HEK293 (cell line): ENCODE results near the gene PAX1.

ENCODE experiments used
- CTCF ChIA-PET: fragments of 350-600 bp; formaldehyde crosslinking; extraction: SDS; loops from one replicate; lab custom pipeline; 2021; ENCODE audit warnings: antibody characterized with exemption; lab: Yijun Ruan, JAX
- POLR2A ChIA-PET: fragments of 300-600 bp; formaldehyde crosslinking; extraction: SDS; loops from one replicate; lab custom pipeline; 2020; ENCODE audit warnings: antibody characterized with exemption, inconsistent platforms; lab: Yijun Ruan, JAX
- H3K27ac ChIP-seq: fragments of 200-500 bp; sonication (Bioruptor generic); 2 replicates; pipeline ENCODE4 v1.5.1; 2014; ENCODE audit warnings: low read depth, low read length, control low read depth, inconsistent platforms; ENCODE audit errors: extremely low read depth
- H3K36me3 ChIP-seq, 2 experiments: fragments of 200-500 bp in 1 of 2; sonication (Bioruptor generic) in 1 of 2; 1 replicate in 1 of 2; 2 replicates in 1 of 2; pipeline ENCODE4 v1.5.1; 2014 to 2017; ENCODE audit warnings: inconsistent platforms in 2 of 2, low read length in 2 of 2; ENCODE audit not compliant: control insufficient read depth in 2 of 2, insufficient read depth in 1 of 2
- H3K4me1 ChIP-seq: fragments of 200-500 bp; sonication (Bioruptor generic); 2 replicates; pipeline ENCODE4 v1.5.1; 2014; ENCODE audit warnings: mild to moderate bottlenecking, low read length, inconsistent platforms; ENCODE audit not compliant: control insufficient read depth, insufficient read depth
- H3K4me3 ChIP-seq: 2 replicates; pipeline ENCODE4 v1.5.1; 2011; ENCODE audit warnings: low read depth, mild to moderate bottlenecking, control low read depth, low read length, moderate library complexity
- H3K9me3 ChIP-seq: fragments of 200-500 bp; sonication (Bioruptor generic); 2 replicates; pipeline ENCODE4 v1.5.1; 2014; ENCODE audit warnings: low read depth, low read length, inconsistent platforms; ENCODE audit not compliant: control insufficient read depth, insufficient read depth
- KLF8 ChIP-seq: fragments of 450-650 bp; formaldehyde crosslinking; IDR thresholded peaks from 2 replicates; pipeline ENCODE4 v1.5.1; 2016; ENCODE audit warnings: missing biosample characterization, missing genetic modification characterization
- SCRT2 ChIP-seq: fragments of 450-650 bp; formaldehyde crosslinking; IDR thresholded peaks from 2 replicates; pipeline ENCODE4 v1.5.1; 2016; ENCODE audit warnings: missing biosample characterization, missing genetic modification characterization
- YY1 ChIP-seq: fragments of 450-650 bp; formaldehyde crosslinking; IDR thresholded peaks from 2 replicates; pipeline ENCODE4 v1.5.1; 2018; ENCODE audit warnings: missing biosample characterization, missing genetic modification characterization
- ZFP69B ChIP-seq: fragments of 450-650 bp; formaldehyde crosslinking; IDR thresholded peaks from 2 replicates; pipeline ENCODE4 v1.5.1; 2016; ENCODE audit warnings: missing biosample characterization, missing genetic modification characterization
- ZNF157 ChIP-seq: fragments of 450-650 bp; formaldehyde crosslinking; IDR thresholded peaks from 2 replicates; pipeline ENCODE4 v1.5.1; 2016; ENCODE audit warnings: missing biosample characterization, missing genetic modification characterization
- ZNF184 ChIP-seq: fragments of 450-650 bp; IDR thresholded peaks from 2 replicates; pipeline ENCODE4 v1.5.1; 2018; ENCODE audit warnings: missing biosample characterization, mild to moderate bottlenecking, missing genetic modification characterization
- ZNF311 ChIP-seq: fragments of 450-650 bp; formaldehyde crosslinking; IDR thresholded peaks from 2 replicates; pipeline ENCODE4 v1.5.1; 2017; ENCODE audit warnings: missing biosample characterization, missing genetic modification characterization, borderline replicate concordance
- ZNF354C ChIP-seq: fragments of 450-650 bp; formaldehyde crosslinking; IDR thresholded peaks from 2 replicates; pipeline ENCODE4 v1.5.1; 2016; ENCODE audit warnings: missing biosample characterization, missing genetic modification characterization, low read depth, borderline replicate concordance
- ZNF473 ChIP-seq: fragments of 450-650 bp; formaldehyde crosslinking; IDR thresholded peaks from 2 replicates; pipeline ENCODE4 v1.5.1; 2017; ENCODE audit warnings: missing biosample characterization, missing genetic modification characterization
- ZNF521 ChIP-seq: fragments of 450-650 bp; formaldehyde crosslinking; IDR thresholded peaks from 2 replicates; pipeline ENCODE4 v1.5.1; 2017; ENCODE audit warnings: missing biosample characterization, mild to moderate bottlenecking, missing genetic modification characterization
- ZNF560 ChIP-seq: fragments of 450-650 bp; formaldehyde crosslinking; IDR thresholded peaks from 2 replicates; pipeline ENCODE4 v1.5.1; 2017; ENCODE audit warnings: missing biosample characterization, missing genetic modification characterization, borderline replicate concordance
- ZNF626 ChIP-seq: fragments of 450-650 bp; sonication (Bioruptor Pico); formaldehyde crosslinking; IDR thresholded peaks from 2 replicates; pipeline ENCODE4 v1.5.1; 2018; ENCODE audit warnings: missing biosample characterization, missing genetic modification characterization, inconsistent platforms
- ZNF660 ChIP-seq: fragments of 450-650 bp; IDR thresholded peaks from 2 replicates; pipeline ENCODE4 v1.5.1; 2018; ENCODE audit warnings: missing biosample characterization, mild to moderate bottlenecking, missing genetic modification characterization
- ZNF664 ChIP-seq: fragments of 450-650 bp; formaldehyde crosslinking; IDR thresholded peaks from 2 replicates; pipeline ENCODE4 v1.5.1; 2016; ENCODE audit warnings: missing biosample characterization, missing genetic modification characterization
- ZNF707 ChIP-seq: fragments of 450-650 bp; formaldehyde crosslinking; IDR thresholded peaks from 2 replicates; pipeline ENCODE4 v1.5.1; 2016; ENCODE audit warnings: missing biosample characterization, missing genetic modification characterization
- TF ChIP-seq, protein P1 (sequence below): fragments of 450-650 bp; formaldehyde crosslinking; IDR thresholded peaks from 2 replicates; pipeline ENCODE4 v1.5.1; 2016; ENCODE audit warnings: missing biosample characterization, missing genetic modification characterization
- TF ChIP-seq, protein P2 (sequence below): fragments of 450-650 bp; formaldehyde crosslinking; IDR thresholded peaks from 2 replicates; pipeline ENCODE4 v1.5.1; 2017; ENCODE audit warnings: missing biosample characterization, missing genetic modification characterization
- TF ChIP-seq, protein P3 (sequence below): fragments of 450-650 bp; formaldehyde crosslinking; IDR thresholded peaks from 2 replicates; pipeline ENCODE4 v1.5.1; 2016; ENCODE audit warnings: missing biosample characterization, missing genetic modification characterization
- TF ChIP-seq, protein P4 (sequence below): fragments of 450-650 bp; formaldehyde crosslinking; IDR thresholded peaks from 2 replicates; pipeline ENCODE4 v1.5.1; 2016; ENCODE audit warnings: missing biosample characterization, missing genetic modification characterization, low read depth
- TF ChIP-seq, protein P5 (sequence below): fragments of 450-650 bp; formaldehyde crosslinking; IDR thresholded peaks from 2 replicates; pipeline ENCODE4 v1.5.1; 2016; ENCODE audit warnings: missing biosample characterization, missing genetic modification characterization

Gene PAX1

DNA sequence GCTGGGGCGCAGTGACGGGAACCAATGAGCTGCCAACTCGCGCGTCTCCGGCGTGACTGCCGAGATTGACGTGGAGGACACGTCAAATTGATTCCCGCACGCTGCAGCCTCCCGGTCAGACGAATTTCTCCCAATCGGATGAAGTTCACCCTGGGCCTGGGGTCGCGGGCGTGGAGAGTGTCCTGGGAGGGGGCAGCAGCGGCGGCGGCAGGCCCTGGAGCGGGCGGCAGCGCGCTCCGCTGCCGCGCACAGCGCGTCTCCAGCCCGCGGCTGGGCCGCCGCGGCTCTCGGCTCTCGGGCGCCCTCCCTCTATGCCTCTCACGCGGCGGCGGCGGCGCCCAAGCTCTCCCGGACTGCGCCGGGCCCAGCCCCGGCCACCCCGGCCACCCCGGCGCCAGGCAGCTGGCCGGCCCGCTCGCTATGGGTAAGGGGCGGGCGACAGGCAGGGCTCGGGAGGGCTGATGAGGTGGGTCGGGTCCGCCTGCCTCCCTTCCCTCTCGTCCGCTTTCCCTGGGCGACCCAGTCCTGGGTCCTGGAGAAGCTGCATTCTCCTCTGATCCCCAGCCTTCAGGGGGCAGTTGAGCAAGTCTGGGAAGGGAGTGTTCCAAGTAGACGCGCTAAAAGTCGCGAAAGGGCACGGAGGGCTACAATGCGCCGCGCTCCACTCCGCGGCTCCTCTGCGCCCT, at the start of gene PAX1 (continued):
- no peak for TF ChIP-seq ZNF626 (tag by site-specific recombination)
- no peak for TF ChIP-seq ZNF707 (tag by site-specific recombination)
- TF ChIP-seq, protein P1, sequence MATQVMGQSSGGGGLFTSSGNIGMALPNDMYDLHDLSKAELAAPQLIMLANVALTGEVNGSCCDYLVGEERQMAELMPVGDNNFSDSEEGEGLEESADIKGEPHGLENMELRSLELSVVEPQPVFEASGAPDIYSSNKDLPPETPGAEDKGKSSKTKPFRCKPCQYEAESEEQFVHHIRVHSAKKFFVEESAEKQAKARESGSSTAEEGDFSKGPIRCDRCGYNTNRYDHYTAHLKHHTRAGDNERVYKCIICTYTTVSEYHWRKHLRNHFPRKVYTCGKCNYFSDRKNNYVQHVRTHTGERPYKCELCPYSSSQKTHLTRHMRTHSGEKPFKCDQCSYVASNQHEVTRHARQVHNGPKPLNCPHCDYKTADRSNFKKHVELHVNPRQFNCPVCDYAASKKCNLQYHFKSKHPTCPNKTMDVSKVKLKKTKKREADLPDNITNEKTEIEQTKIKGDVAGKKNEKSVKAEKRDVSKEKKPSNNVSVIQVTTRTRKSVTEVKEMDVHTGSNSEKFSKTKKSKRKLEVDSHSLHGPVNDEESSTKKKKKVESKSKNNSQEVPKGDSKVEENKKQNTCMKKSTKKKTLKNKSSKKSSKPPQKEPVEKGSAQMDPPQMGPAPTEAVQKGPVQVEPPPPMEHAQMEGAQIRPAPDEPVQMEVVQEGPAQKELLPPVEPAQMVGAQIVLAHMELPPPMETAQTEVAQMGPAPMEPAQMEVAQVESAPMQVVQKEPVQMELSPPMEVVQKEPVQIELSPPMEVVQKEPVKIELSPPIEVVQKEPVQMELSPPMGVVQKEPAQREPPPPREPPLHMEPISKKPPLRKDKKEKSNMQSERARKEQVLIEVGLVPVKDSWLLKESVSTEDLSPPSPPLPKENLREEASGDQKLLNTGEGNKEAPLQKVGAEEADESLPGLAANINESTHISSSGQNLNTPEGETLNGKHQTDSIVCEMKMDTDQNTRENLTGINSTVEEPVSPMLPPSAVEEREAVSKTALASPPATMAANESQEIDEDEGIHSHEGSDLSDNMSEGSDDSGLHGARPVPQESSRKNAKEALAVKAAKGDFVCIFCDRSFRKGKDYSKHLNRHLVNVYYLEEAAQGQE: no peak

DNA sequence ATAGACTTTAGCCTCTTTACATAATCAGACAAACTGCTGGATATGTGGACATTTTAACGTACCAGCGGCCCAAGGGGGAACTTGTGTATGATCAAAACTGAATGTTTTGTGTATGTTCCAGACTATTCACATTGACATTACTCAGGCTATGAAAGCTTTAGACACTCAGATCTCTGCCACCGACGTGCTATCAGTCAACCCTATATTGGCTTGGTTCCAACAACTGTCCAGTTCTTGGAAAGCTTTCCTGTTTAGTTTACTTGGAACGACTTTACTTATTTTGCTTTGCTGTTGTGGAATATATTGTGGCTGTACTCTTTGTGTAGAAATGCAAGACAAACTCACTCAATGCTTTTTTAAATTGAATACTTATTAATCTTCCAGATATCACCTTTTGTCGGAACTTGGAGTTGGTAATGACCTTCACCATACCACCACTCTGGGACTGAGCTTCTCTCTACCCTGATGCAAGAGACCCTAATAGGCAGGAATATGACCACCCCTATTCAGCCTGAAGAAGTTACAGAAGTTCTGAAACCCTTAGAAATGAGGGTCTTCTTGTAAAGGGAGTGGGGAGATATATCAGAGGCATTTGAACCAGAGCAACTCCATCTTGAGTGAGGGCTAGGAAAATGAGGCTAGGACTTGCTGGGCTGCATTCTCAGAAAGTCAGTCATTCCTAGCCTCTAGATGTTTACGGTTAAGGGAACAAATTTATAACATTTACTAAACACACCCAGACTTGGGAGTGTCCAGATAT, 49.0 kb upstream of the PAX1 start:
- H3K9me3 ChIP-seq: no peaks in the 10 kb centered on the region
- 0 out of 2 replicates have a peak, but pooled peaks cover 2% of the 10 kb centered on the region for H3K4me1 ChIP-seq
- ChIA-PET POLR2A (no interaction called here), CTCF (interaction anchor here (1.1 kb wide), 1 partner anchor 50 kb away, joined by 3 read pairs; no protein-coding TSS in a partner anchor)
- H3K4me3 ChIP-seq: no peak overlapping the region
- H3K36me3 ChIP-seq: no peaks in the 10 kb centered on the region
- H3K27ac ChIP-seq: no peak overlapping the region
- TF ChIP-seq, protein P2, sequence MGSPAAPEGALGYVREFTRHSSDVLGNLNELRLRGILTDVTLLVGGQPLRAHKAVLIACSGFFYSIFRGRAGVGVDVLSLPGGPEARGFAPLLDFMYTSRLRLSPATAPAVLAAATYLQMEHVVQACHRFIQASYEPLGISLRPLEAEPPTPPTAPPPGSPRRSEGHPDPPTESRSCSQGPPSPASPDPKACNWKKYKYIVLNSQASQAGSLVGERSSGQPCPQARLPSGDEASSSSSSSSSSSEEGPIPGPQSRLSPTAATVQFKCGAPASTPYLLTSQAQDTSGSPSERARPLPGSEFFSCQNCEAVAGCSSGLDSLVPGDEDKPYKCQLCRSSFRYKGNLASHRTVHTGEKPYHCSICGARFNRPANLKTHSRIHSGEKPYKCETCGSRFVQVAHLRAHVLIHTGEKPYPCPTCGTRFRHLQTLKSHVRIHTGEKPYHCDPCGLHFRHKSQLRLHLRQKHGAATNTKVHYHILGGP (tag by site-specific recombination): 0 out of 2 replicates have a peak, but pooled peaks have one; percentile 23
- TF ChIP-seq ZNF311 (tag by site-specific recombination): no peak

DNA sequence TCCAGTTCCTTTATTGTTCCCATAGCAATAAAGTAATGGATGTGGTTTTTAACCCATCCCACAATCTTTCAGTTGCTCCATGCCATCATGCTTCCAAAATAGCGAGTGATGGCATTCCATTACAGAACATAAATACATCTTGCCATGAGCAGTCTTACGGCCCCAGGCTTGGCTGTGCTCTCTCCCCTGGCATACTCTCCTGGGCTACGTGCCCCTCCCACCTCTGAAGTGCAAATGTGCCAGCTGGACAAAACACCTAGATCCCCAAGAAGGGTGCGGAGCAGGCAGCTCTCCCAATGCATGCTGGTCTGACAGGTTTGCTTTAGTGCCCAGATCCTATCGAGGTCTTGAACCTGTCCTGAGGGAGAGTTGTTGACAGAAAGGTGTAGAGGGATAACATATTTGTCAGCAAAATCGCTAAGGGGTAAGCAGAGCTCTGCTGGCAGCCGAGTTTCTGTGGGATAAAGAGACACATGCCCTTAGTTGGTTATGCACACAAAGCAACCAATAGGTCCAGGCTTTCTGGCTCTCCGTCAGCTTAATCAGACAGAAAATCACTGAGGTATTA, 43.9 kb upstream of the PAX1 start:
- POLR2A ChIA-PET: no interaction called here
- no peaks in the 10 kb centered on the region for H3K36me3 ChIP-seq

More for the DNA sequence above, 43.9 kb upstream of the PAX1 start:
- no peaks in the 10 kb centered on the region for H3K4me1 ChIP-seq
- H3K9me3 ChIP-seq: no peaks in the 10 kb centered on the region
- TF ChIP-seq ZFP69B (tag by site-specific recombination) (no peak), ZNF660 (no peak), ZNF560 (no peak), ZNF473 (tag by site-specific recombination) (no peak), ZNF184 (tag by site-specific recombination) (no peak), ZNF157 (no peak), KLF8 (tag by site-specific recombination) (no peak), YY1 (tag by site-specific recombination) (no peak), ZNF521 (no peak), SCRT2 (no peak), ZNF664 (tag by site-specific recombination) (no peak), ZNF354C (tag by site-specific recombination) (no peak)
- TF ChIP-seq, protein P3, sequence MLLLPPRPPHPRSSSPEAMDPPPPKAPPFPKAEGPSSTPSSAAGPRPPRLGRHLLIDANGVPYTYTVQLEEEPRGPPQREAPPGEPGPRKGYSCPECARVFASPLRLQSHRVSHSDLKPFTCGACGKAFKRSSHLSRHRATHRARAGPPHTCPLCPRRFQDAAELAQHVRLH (tag by site-specific recombination): no peak
- TF ChIP-seq, protein P4, sequence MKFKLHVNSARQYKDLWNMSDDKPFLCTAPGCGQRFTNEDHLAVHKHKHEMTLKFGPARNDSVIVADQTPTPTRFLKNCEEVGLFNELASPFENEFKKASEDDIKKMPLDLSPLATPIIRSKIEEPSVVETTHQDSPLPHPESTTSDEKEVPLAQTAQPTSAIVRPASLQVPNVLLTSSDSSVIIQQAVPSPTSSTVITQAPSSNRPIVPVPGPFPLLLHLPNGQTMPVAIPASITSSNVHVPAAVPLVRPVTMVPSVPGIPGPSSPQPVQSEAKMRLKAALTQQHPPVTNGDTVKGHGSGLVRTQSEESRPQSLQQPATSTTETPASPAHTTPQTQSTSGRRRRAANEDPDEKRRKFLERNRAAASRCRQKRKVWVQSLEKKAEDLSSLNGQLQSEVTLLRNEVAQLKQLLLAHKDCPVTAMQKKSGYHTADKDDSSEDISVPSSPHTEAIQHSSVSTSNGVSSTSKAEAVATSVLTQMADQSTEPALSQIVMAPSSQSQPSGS (tag by site-specific recombination): no peak
- TF ChIP-seq, protein P5, sequence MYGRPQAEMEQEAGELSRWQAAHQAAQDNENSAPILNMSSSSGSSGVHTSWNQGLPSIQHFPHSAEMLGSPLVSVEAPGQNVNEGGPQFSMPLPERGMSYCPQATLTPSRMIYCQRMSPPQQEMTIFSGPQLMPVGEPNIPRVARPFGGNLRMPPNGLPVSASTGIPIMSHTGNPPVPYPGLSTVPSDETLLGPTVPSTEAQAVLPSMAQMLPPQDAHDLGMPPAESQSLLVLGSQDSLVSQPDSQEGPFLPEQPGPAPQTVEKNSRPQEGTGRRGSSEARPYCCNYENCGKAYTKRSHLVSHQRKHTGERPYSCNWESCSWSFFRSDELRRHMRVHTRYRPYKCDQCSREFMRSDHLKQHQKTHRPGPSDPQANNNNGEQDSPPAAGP (tag by site-specific recombination): no peak
- CTCF ChIA-PET: interaction anchor here (1.0 kb wide), 1 partner anchor 31 kb away, joined by 4 read pairs; no protein-coding TSS in a partner anchor
- no peak overlapping the region for H3K27ac ChIP-seq
- H3K4me3 ChIP-seq: no peak overlapping the region
